ENCODE measurements around the gene AMPD3.

The AMPD3 gene

DNA sequence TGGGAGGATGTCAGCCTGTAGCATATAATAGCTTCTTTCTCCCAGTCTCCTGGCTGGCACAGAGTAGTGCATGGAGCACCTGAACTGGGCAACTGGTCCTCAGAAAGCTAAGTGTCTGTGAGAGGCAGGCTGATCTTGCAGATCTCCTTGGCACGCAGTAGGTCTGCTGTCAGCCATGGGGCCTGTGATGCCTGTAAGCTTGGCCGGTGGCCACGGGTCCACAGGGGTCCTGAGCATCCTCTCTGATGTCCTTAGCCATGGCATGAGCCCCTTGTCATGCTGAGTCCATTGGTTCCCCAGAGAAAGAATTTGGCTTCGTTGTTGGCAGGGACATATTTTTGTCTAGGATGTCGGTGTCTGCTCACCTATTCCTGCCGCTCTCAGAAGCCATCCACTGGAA lies 25.0 kb downstream of the AMPD3 start:
- H2AFZ ChIP-seq (ENCODE audit: insufficient read depth, low read length, poor library complexity), result no peak overlapping the region
- H3K79me1 ChIP-seq (ENCODE audit: low read length), result no peaks in the 10 kb centered on the region
- no peak overlapping the region for H4K8ac ChIP-seq (ENCODE audit: low read depth, low read length)
- H3K18ac ChIP-seq (ENCODE audit: low read length), result no peak overlapping the region
- peaks cover 2% of the 10 kb centered on the region for H3K9me3 ChIP-seq (ENCODE audit: insufficient read depth, low read depth, low read length)
- H4K12ac ChIP-seq (ENCODE audit: low read depth, low read length), result no peak overlapping the region
- H3K27ac ChIP-seq (ENCODE audit: low read depth, low read length), result no peak overlapping the region
- no peaks in the 10 kb centered on the region for H3K36me3 ChIP-seq (ENCODE audit: control insufficient read depth in 1 of 2, insufficient read depth in 2 of 2, low read length in 2 of 2)
- H3K4me2 ChIP-seq (ENCODE audit: low read length), result no peak overlapping the region
- no peak for DNase-seq
- no peak overlapping the region for H2AK5ac ChIP-seq (ENCODE audit: low read length)
- H3K79me2 ChIP-seq (ENCODE audit: control insufficient read depth, insufficient read depth, low read length, poor library complexity), result no peaks in the 10 kb centered on the region
- no peak overlapping the region for H3K23ac ChIP-seq (ENCODE audit: low read length)
- no peak overlapping the region for H3K9ac ChIP-seq (ENCODE audit: low read length)
- no peak overlapping the region for H2BK5ac ChIP-seq (ENCODE audit: low read depth, low read length, poor library complexity)
- no peak overlapping the region for H2BK120ac ChIP-seq (ENCODE audit: insufficient read depth, low read length, poor library complexity)
- H3K4me1 ChIP-seq (ENCODE audit: control insufficient read depth in 1 of 2, insufficient read depth in 2 of 2, low read length in 2 of 2), result no peaks in the 10 kb centered on the region
- no peak overlapping the region for H2BK12ac ChIP-seq (ENCODE audit: low read length)
- no peak overlapping the region for H3K14ac ChIP-seq (ENCODE audit: low read length)
- no peak overlapping the region for H3K4me3 ChIP-seq (ENCODE audit: low read depth, low read length)
- no peak overlapping the region for H4K91ac ChIP-seq (ENCODE audit: low read depth, low read length)
- H3K4ac ChIP-seq (ENCODE audit: low read depth, low read length), result no peak overlapping the region
- WGBS (ENCODE audit: extremely low coverage, insufficient coverage, insufficient read length), result no CpG with 5 or more reads among the region's 6 CpGs
- H3K27me3 ChIP-seq (ENCODE audit: insufficient read depth, low read length), result no peaks in the 10 kb centered on the region

- Histone ChIP-seq H3K4ac (ENCODE audit: low read depth, low read length) (no peak overlapping the region), H3K36me3 (ENCODE audit: control insufficient read depth in 1 of 2, insufficient read depth in 2 of 2, low read length in 2 of 2) (no peaks in the 10 kb centered on the region), H3K79me1 (ENCODE audit: low read length) (no peaks in the 10 kb centered on the region), H2BK12ac (ENCODE audit: low read length) (no peak overlapping the region), H3K4me2 (ENCODE audit: low read length) (no peak overlapping the region), H2AK5ac (ENCODE audit: low read length) (no peak overlapping the region), H4K12ac (ENCODE audit: low read depth, low read length) (no peak overlapping the region), H2BK120ac (ENCODE audit: insufficient read depth, low read length, poor library complexity) (no peak overlapping the region), H3K14ac (ENCODE audit: low read length) (no peak overlapping the region), H3K23ac (ENCODE audit: low read length) (no peak overlapping the region), H4K8ac (ENCODE audit: low read depth, low read length) (no peak overlapping the region), H3K27ac (ENCODE audit: low read depth, low read length) (no peak overlapping the region), H3K4me1 (ENCODE audit: control insufficient read depth in 1 of 2, insufficient read depth in 2 of 2, low read length in 2 of 2) (no peaks in the 10 kb centered on the region), H3K9ac (ENCODE audit: low read length) (no peak overlapping the region), H3K4me3 (ENCODE audit: low read depth, low read length) (no peak overlapping the region), H2BK5ac (ENCODE audit: low read depth, low read length, poor library complexity) (no peak overlapping the region), H3K27me3 (ENCODE audit: insufficient read depth, low read length) (no peaks in the 10 kb centered on the region), H3K79me2 (ENCODE audit: control insufficient read depth, insufficient read depth, low read length, poor library complexity) (no peaks in the 10 kb centered on the region), H2AFZ (ENCODE audit: insufficient read depth, low read length, poor library complexity) (no peak overlapping the region), H3K18ac (ENCODE audit: low read length) (no peak overlapping the region), H3K9me3 (ENCODE audit: insufficient read depth, low read depth, low read length) (peaks cover 2% of the 10 kb centered on the region), H4K91ac (ENCODE audit: low read depth, low read length) (no peak overlapping the region)
- no CpG with 5 or more reads among the region's 2 CpGs for whole genome bisulfite sequencing (ENCODE audit: extremely low coverage, insufficient coverage, insufficient read length)
- DNase-seq, result no peak
Measured at GRCh38 chr11:10480760-10481159, 25.7 kb downstream of the AMPD3 start.

DNA sequence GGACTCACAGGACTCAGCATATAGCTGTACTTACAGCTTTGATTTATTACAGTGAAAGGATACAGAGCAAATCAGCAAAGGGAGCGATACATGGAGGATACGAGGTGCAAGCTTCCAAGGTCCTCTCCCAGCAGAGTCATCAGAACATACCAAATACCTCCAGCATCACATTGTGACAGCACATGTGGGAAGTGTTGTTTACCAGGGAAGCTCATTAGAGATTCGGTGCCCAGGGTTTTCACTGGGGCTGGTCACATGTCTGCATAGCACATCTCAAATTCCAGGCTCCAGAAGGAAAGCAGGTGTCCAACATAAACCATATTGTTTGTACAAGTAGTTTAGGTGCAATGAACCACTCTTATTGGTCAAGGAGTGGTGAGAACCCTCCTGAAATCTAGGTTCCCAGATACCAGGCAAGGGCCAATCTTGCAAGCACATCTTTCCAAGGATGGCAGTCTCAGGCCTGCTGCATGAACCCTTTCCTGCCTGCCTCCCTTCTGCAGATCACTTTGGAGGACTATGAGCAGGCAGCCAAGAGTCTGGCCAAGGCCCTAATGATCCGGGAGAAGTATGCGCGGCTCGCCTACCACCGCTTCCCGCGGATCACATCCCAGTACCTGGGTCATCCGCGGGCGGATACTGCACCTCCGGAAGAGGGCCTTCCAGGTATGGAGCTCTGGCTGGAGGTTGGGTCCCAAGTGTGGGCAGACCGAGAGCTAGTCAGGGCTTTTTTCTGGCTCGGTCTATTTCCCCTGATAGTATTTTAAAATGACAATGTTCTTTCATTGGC lies 26.7 kb downstream of the AMPD3 start:
- H2BK120ac ChIP-seq (ENCODE audit: insufficient read depth, low read length, poor library complexity), result no peak overlapping the region
- H3K4me3 ChIP-seq (ENCODE audit: low read depth, low read length), result no peak overlapping the region
- no peak overlapping the region for H2BK12ac ChIP-seq (ENCODE audit: low read length)
- no peak overlapping the region for H4K12ac ChIP-seq (ENCODE audit: low read depth, low read length)
- H2AK5ac ChIP-seq (ENCODE audit: low read length), result no peak overlapping the region
- no peaks in the 10 kb centered on the region for H3K27me3 ChIP-seq (ENCODE audit: insufficient read depth, low read length)
- no peak overlapping the region for H3K14ac ChIP-seq (ENCODE audit: low read length)
- H2AFZ ChIP-seq (ENCODE audit: insufficient read depth, low read length, poor library complexity), result no peak overlapping the region
- no peak overlapping the region for H3K4me2 ChIP-seq (ENCODE audit: low read length)
- H3K9ac ChIP-seq (ENCODE audit: low read length), result no peak overlapping the region
- H4K8ac ChIP-seq (ENCODE audit: low read depth, low read length), result no peak overlapping the region
- H2BK5ac ChIP-seq (ENCODE audit: low read depth, low read length, poor library complexity), result no peak overlapping the region
- H3K9me3 ChIP-seq (ENCODE audit: insufficient read depth, low read depth, low read length), result peaks cover 2% of the 10 kb centered on the region
- WGBS (ENCODE audit: extremely low coverage, insufficient coverage, insufficient read length), result no CpG with 5 or more reads among the region's 16 CpGs
- H4K91ac ChIP-seq (ENCODE audit: low read depth, low read length), result no peak overlapping the region
- no peak for DNase-seq
- H3K18ac ChIP-seq (ENCODE audit: low read length), result no peak overlapping the region
- H3K79me2 ChIP-seq (ENCODE audit: control insufficient read depth, insufficient read depth, low read length, poor library complexity), result no peaks in the 10 kb centered on the region
- H3K36me3 ChIP-seq (ENCODE audit: control insufficient read depth in 1 of 2, insufficient read depth in 2 of 2, low read length in 2 of 2), result no peaks in the 10 kb centered on the region
- no peaks in the 10 kb centered on the region for H3K4me1 ChIP-seq (ENCODE audit: control insufficient read depth in 1 of 2, insufficient read depth in 2 of 2, low read length in 2 of 2)
- H3K23ac ChIP-seq (ENCODE audit: low read length), result no peak overlapping the region
- H3K4ac ChIP-seq (ENCODE audit: low read depth, low read length), result no peak overlapping the region
- no peak overlapping the region for H3K27ac ChIP-seq (ENCODE audit: low read depth, low read length)
- H3K79me1 ChIP-seq (ENCODE audit: low read length), result no peaks in the 10 kb centered on the region

DNA sequence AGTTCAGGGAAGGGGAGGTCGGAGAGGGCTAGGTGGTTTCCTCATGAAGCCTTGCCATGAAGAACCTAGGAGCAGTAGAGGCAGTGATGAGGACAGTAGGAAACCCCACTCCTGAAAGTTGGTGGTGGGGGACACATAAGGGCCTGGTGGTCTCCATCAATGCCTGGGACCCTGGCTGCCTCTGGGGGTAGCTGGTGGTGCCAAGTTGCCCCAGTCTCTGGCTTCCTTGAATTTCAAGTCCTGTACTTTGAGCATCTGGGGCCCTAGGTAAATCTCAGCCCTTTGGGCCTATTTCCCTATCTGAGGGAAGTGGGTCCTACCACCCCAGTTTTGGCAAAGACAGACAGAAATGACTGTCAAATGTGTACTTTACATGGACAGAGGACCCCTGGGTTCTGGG lies 28.1 kb downstream of the AMPD3 start:
- H2BK5ac ChIP-seq (ENCODE audit: low read depth, low read length, poor library complexity), result no peak overlapping the region
- H3K36me3 ChIP-seq (ENCODE audit: control insufficient read depth in 1 of 2, insufficient read depth in 2 of 2, low read length in 2 of 2), result no peaks in the 10 kb centered on the region
- DNase-seq, result no peak
- H3K18ac ChIP-seq (ENCODE audit: low read length), result no peak overlapping the region
- no peaks in the 10 kb centered on the region for H3K4me1 ChIP-seq (ENCODE audit: control insufficient read depth in 1 of 2, insufficient read depth in 2 of 2, low read length in 2 of 2)
- no peak overlapping the region for H3K14ac ChIP-seq (ENCODE audit: low read length)
- H3K79me1 ChIP-seq (ENCODE audit: low read length), result no peaks in the 10 kb centered on the region
- H3K4me3 ChIP-seq (ENCODE audit: low read depth, low read length), result no peak overlapping the region
- no peak overlapping the region for H3K4ac ChIP-seq (ENCODE audit: low read depth, low read length)
- no peak overlapping the region for H2AK5ac ChIP-seq (ENCODE audit: low read length)
- H3K79me2 ChIP-seq (ENCODE audit: control insufficient read depth, insufficient read depth, low read length, poor library complexity), result no peaks in the 10 kb centered on the region
- WGBS (ENCODE audit: extremely low coverage, insufficient coverage, insufficient read length), result no CpG with 5 or more reads among the region's 1 CpG
- H4K91ac ChIP-seq (ENCODE audit: low read depth, low read length), result no peak overlapping the region
- H3K23ac ChIP-seq (ENCODE audit: low read length), result no peak overlapping the region
- H4K12ac ChIP-seq (ENCODE audit: low read depth, low read length), result no peak overlapping the region
- no peaks in the 10 kb centered on the region for H3K27me3 ChIP-seq (ENCODE audit: insufficient read depth, low read length)
- no peak overlapping the region for H3K9ac ChIP-seq (ENCODE audit: low read length)
- H3K4me2 ChIP-seq (ENCODE audit: low read length), result no peak overlapping the region
- H2AFZ ChIP-seq (ENCODE audit: insufficient read depth, low read length, poor library complexity), result no peak overlapping the region
- H4K8ac ChIP-seq (ENCODE audit: low read depth, low read length), result no peak overlapping the region
- H2BK120ac ChIP-seq (ENCODE audit: insufficient read depth, low read length, poor library complexity), result no peak overlapping the region
- no peak overlapping the region for H2BK12ac ChIP-seq (ENCODE audit: low read length)
- peaks cover 2% of the 10 kb centered on the region for H3K9me3 ChIP-seq (ENCODE audit: insufficient read depth, low read depth, low read length)
- H3K27ac ChIP-seq (ENCODE audit: low read depth, low read length), result no peak overlapping the region
